WERI-Rb-1 (cell line): ENCODE measurements around the gene LAMB1.
"Not testable (repeated sequence)": the region's sequence is repeated elsewhere in the genome, so short reads cannot be mapped to it uniquely, and the experiment has no call there.

Source experiments
- DNase-seq: peaks from one replicate; pipeline ENCODE4 v3.0.0-alpha.2; 2020
- H3K27ac ChIP-seq: fragments of 250-450 bp; sonication (Bioruptor Pico); 2 replicates; pipeline ENCODE4 v1.5.1; 2020; ENCODE audit warnings: mild to moderate bottlenecking, moderate library complexity
- H3K27me3 ChIP-seq: fragments of 250-450 bp; sonication (Bioruptor Pico); 2 replicates; pipeline ENCODE4 v1.5.1; 2021; ENCODE audit warnings: mild to moderate bottlenecking, low read depth, moderate library complexity; ENCODE audit not compliant: insufficient read depth, severe bottlenecking
- H3K36me3 ChIP-seq: fragments of 250-450 bp; sonication (Bioruptor Pico); 2 replicates; pipeline ENCODE4 v1.5.1; 2020; ENCODE audit warnings: mild to moderate bottlenecking, moderate library complexity
- H3K4me3 ChIP-seq: 2 replicates; pipeline ENCODE4 v1.5.1; 2011; ENCODE audit warnings: low read depth, mild to moderate bottlenecking, control low read depth, low read length
- H3K9me3 ChIP-seq: fragments of 250-450 bp; sonication (Bioruptor Pico); 2 replicates; pipeline ENCODE4 v1.5.1; 2021; ENCODE audit warnings: mild to moderate bottlenecking, moderate library complexity; ENCODE audit not compliant: severe bottlenecking
- CTCF ChIP-seq: IDR thresholded peaks from 2 replicates; pipeline ENCODE4 v1.5.1; 2011; ENCODE audit warnings: low read depth, mild to moderate bottlenecking, control low read depth, inconsistent platforms, low read length

Gene LAMB1

GRCh38 chr7:107911981-107912380 lies 91.0 kb downstream of the LAMB1 start:
- H3K27me3 ChIP-seq = no peaks in the 10 kb centered on the region
- H3K9me3 ChIP-seq = no peaks in the 10 kb centered on the region
- H3K4me3 ChIP-seq = no peak overlapping the region
- TF ChIP-seq CTCF = no peak
- H3K36me3 ChIP-seq = peaks cover 64% of the 10 kb centered on the region
- no peak overlapping the region for H3K27ac ChIP-seq
- no peak for DNase-seq

GRCh38 chr7:107909445-107909844 lies 93.5 kb downstream of the LAMB1 start:
- DNase-seq = no peak
- no peak overlapping the region for H3K4me3 ChIP-seq
- no peaks in the 10 kb centered on the region for H3K27me3 ChIP-seq
- peaks cover 76% of the 10 kb centered on the region for H3K36me3 ChIP-seq
- H3K9me3 ChIP-seq = no peaks in the 10 kb centered on the region
- no peak for TF ChIP-seq CTCF
- H3K27ac ChIP-seq = no peak overlapping the region

GRCh38 chr7:107907790-107908189 lies 95.2 kb downstream of the LAMB1 start:
- no peaks in the 10 kb centered on the region for H3K9me3 ChIP-seq
- no peak for TF ChIP-seq CTCF
- peaks cover 86% of the 10 kb centered on the region for H3K36me3 ChIP-seq
- DNase-seq = no peak
- H3K27ac ChIP-seq = no peak overlapping the region
- H3K4me3 ChIP-seq = no peak overlapping the region
- no peaks in the 10 kb centered on the region for H3K27me3 ChIP-seq

GRCh38 chr7:107902381-107902780 lies 100.6 kb downstream of the LAMB1 start:
- Histone ChIP-seq H3K9me3 (no peaks in the 10 kb centered on the region), H3K4me3 (no peak overlapping the region), H3K36me3 (peaks cover 72% of the 10 kb centered on the region), H3K27me3 (no peaks in the 10 kb centered on the region), H3K27ac (no peak overlapping the region)
- TF ChIP-seq CTCF = no peak
- no peak for DNase-seq

DNA sequence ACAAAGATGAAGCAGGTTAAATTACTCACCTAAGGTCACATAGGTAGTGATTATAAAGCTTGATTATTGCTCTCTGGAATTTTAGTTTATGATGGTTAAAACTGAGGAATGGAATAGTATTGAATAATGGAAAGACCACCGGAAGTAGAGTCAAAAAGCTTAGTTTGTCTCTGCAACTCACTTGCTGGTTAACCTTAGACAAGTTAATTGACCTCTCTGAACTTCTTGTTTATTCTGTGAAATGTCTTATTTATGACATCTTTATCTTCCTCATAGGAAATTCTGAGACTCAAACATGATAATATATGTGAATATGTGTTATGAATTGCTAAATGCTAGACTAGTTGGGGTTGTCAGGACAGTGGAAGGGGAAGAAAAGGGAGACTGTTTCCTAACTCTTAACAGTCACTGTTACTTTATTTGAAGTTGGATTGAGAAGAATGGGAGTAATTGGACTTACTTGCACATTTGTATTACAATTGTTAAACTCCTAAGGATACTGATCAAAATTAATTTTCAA lies 102.4 kb downstream of the LAMB1 start:
- Histone ChIP-seq H3K27me3 (no peaks in the 10 kb centered on the region), H3K4me3 (no peak overlapping the region), H3K9me3 (no peaks in the 10 kb centered on the region), H3K27ac (no peak overlapping the region), H3K36me3 (peaks cover 69% of the 10 kb centered on the region)
- DNase-seq = no peak
- TF ChIP-seq CTCF = no peak

DNA sequence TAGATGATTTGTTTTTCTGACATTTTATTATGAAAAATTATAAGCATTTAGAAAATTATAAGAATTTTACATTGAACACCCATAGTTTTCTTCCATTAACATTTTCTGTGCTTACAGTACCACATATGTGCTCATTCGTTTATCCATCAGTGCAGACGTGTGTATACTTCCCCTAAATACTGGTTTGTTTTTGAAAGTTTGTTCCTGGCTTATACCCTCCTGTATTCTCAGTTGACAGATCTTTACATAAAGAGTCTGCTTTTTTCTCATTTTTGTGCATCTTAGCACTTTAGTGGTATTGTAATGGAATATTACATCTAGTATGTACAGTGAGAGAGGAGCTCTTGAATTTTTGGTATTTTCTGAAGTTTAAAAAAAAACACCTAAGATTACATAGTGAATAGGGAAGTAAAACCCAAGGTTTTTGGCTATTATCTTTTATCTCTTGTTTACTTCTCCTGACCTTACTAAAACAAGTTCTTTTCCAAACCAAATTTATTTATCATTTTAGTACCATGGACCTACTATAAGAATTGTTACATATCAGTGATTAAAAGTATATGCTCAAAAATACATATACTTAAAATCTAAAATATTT lies 103.9 kb downstream of the LAMB1 start:
- H3K36me3 ChIP-seq = peaks cover 69% of the 10 kb centered on the region
- no peak overlapping the region for H3K4me3 ChIP-seq
- H3K27ac ChIP-seq = no peak overlapping the region
- no peak for TF ChIP-seq CTCF
- no peaks in the 10 kb centered on the region for H3K27me3 ChIP-seq
- no peaks in the 10 kb centered on the region for H3K9me3 ChIP-seq
- no peak for DNase-seq

DNA sequence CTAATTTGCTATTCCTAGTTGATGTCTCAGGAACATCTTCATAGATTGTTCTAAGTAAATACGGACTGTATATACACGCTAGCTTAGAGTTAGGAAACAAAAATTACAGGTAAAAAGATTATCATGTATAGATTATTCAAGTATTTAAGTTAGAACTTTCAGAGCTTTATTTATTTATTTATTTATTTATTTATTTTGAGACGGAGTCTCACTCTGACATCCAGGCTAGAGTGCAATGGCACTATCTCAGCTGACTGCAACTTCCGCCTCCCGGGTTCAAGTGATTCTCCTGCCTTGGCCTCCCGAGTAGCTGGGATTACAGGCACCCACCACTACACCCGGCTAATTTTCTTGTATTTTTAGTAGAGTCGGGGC lies 110.6 kb downstream of the LAMB1 start:
- not testable (repeated sequence) for DNase-seq, H3K4me3 ChIP-seq, H3K27ac ChIP-seq, H3K9me3 ChIP-seq, H3K27me3 ChIP-seq
- H3K36me3 ChIP-seq = peaks cover 46% of the 10 kb centered on the region
